Caco-2 (cell line): ENCODE measurements around the gene TNFSF15. TPM values are rescaled to one million over a fixed set of nuclear protein-coding genes. Genes with fewer than 3 reads are reported as not detected.

Experiments
- BruUV-seq: library from RNA; stranded (reverse); fragments of 400-500 nt; replicated peaks from 2 replicates; lab custom pipeline; 2021; lab: Mats Ljungman, UMichigan
- CTCF ChIA-PET: fragments of 300-600 bp; sonication (Branson Sonifier 250); formaldehyde crosslinking; loops from one replicate; lab custom pipeline; 2022; ENCODE audit warnings: antibody characterized with exemption; lab: Charles Lee
- POLR2A ChIA-PET: fragments of 300-600 bp; sonication (Branson Sonifier 250); formaldehyde crosslinking; loops from one replicate; lab custom pipeline; 2022; ENCODE audit warnings: antibody characterized with exemption; lab: Charles Lee
- DNase-seq, 2 experiments: peaks; one replicate each; pipeline versions ENCODE4 v3.0.0 to v3.0.0-alpha.2; 2020 to 2022
- H3K27me3 ChIP-seq: replicated peaks from 2 replicates; pipeline ENCODE4 v1.6.0; 2011; ENCODE audit warnings: low read length; ENCODE audit not compliant: control insufficient read depth, insufficient read depth
- H3K36me3 ChIP-seq: 2 replicates; pipeline ENCODE4 v1.5.1; 2011; ENCODE audit warnings: low read length; ENCODE audit not compliant: control insufficient read depth, insufficient read depth
- H3K4me1 ChIP-seq: fragments of 250-450 bp; sonication (Bioruptor Pico); 2 replicates; pipeline ENCODE4 v1.5.1; 2020; ENCODE audit warnings: mild to moderate bottlenecking
- H3K4me3 ChIP-seq: 2 replicates; pipeline ENCODE4 v1.5.1; 2011; ENCODE audit warnings: low read depth, mild to moderate bottlenecking, control low read depth, low read length
- H3K9me3 ChIP-seq: fragments of 250-450 bp; sonication (Bioruptor Pico); 2 replicates; pipeline ENCODE4 v1.5.1; 2020; ENCODE audit warnings: mild to moderate bottlenecking, moderate library complexity
- H3K27ac Mint-ChIP-seq: one replicate; pipeline ENCODE4 v1.8.0; 2022; ENCODE audit warnings: mixed read lengths; ENCODE audit not compliant: unreplicated experiment
- H3K27me3 Mint-ChIP-seq: one replicate; pipeline ENCODE4 v1.8.0; 2022; ENCODE audit warnings: mixed read lengths; ENCODE audit not compliant: insufficient read depth, unreplicated experiment
- H3K36me3 Mint-ChIP-seq: one replicate; pipeline ENCODE4 v1.8.0; 2022; ENCODE audit warnings: mild to moderate bottlenecking, mixed read lengths; ENCODE audit not compliant: insufficient read depth, unreplicated experiment
- H3K4me1 Mint-ChIP-seq: one replicate; pipeline ENCODE4 v1.8.0; 2022; ENCODE audit warnings: low read depth, mixed read lengths; ENCODE audit not compliant: unreplicated experiment
- H3K4me3 Mint-ChIP-seq: one replicate; pipeline ENCODE4 v1.8.0; 2022; ENCODE audit warnings: mild to moderate bottlenecking, moderate library complexity, mixed read lengths; ENCODE audit not compliant: unreplicated experiment
- H3K9me3 Mint-ChIP-seq: one replicate; pipeline ENCODE4 v1.8.0; 2022; ENCODE audit warnings: mixed read lengths; ENCODE audit not compliant: unreplicated experiment
- CTCF ChIP-seq, 2 experiments: fragments of 200-600 bp in 1 of 2; IDR thresholded peaks; 1 replicate in 1 of 2; 2 replicates in 1 of 2; pipeline versions ENCODE4 v1.5.1 to v1.8.0; 2011 to 2022; ENCODE audit warnings: antibody characterized with exemption in 1 of 2, control low read depth in 1 of 2, inconsistent platforms in 1 of 2, low read depth in 1 of 2, low read length in 1 of 2, mild to moderate bottlenecking in 1 of 2, moderate library complexity in 1 of 2; ENCODE audit not compliant: insufficient read depth in 1 of 2, severe bottlenecking in 1 of 2, unreplicated experiment in 1 of 2
- intact Hi-C: fragments of 100-400 bp; cut with micrococcal nuclease; formaldehyde crosslinking; loops from one replicate; pipeline ENCODE4 v1.10.0; 2022; ENCODE audit not compliant: unreplicated experiment
- total RNA-seq: library from RNA; stranded (reverse); gene quantifications from 2 replicates; pipeline ENCODE4 v1.2.3, GENCODE V29; 2022

TNFSF15 gene
- total RNA-seq, 1 experiment from 2014 or later = 0.66 TPM

GRCh38 chr9:114826431-114826830 lies 20.6 kb upstream of the TNFSF15 start:
- no peak for DNase-seq
- H3K27ac Mint-ChIP-seq = no peak overlapping the region
- no peak overlapping the region for H3K4me3 Mint-ChIP-seq
- ChIA-PET POLR2A (no interaction called here), CTCF (no interaction called here)
- no peaks in the 10 kb centered on the region for H3K9me3 Mint-ChIP-seq
- H3K36me3 Mint-ChIP-seq = no peaks in the 10 kb centered on the region
- no peak for TF ChIP-seq CTCF (IDR thresholded peaks at IDR 0.05; ENCODE audit: insufficient read depth in 1 of 2, low read depth in 1 of 2, low read length in 1 of 2, severe bottlenecking in 1 of 2, unreplicated experiment in 1 of 2)
- no peaks in the 10 kb centered on the region for H3K4me1 ChIP-seq
- H3K4me3 ChIP-seq = no peak overlapping the region
- no peaks in the 10 kb centered on the region for H3K36me3 ChIP-seq
- no peaks in the 10 kb centered on the region for H3K27me3 ChIP-seq
- no peaks in the 10 kb centered on the region for H3K9me3 ChIP-seq
- no TSS peak for BruUV-seq
- peaks cover 9% of the 10 kb centered on the region for H3K27me3 Mint-ChIP-seq
- H3K4me1 Mint-ChIP-seq = no peaks in the 10 kb centered on the region
- intact Hi-C loops = no loop called here

GRCh38 chr9:114825126-114825795 lies 19.4 kb upstream of the TNFSF15 start:
- H3K4me3 Mint-ChIP-seq = no peak overlapping the region
- BruUV-seq = no TSS peak

GRCh38 chr9:114824110-114824509 lies 18.3 kb upstream of the TNFSF15 start:
- POLR2A ChIA-PET = no interaction called here

More at GRCh38 chr9:114825126-114825795, 19.4 kb upstream of the TNFSF15 start:
- H3K4me1 Mint-ChIP-seq = no peaks in the 10 kb centered on the region
- no peak for DNase-seq
- H3K9me3 Mint-ChIP-seq = no peaks in the 10 kb centered on the region
- intact Hi-C loops = no loop called here
- Histone ChIP-seq H3K36me3 (no peaks in the 10 kb centered on the region), H3K27me3 (no peaks in the 10 kb centered on the region), H3K4me3 (no peak overlapping the region), H3K9me3 (no peaks in the 10 kb centered on the region), H3K4me1 (no peaks in the 10 kb centered on the region)
- peaks cover 6% of the 10 kb centered on the region for H3K27me3 Mint-ChIP-seq
- H3K27ac Mint-ChIP-seq = no peak overlapping the region
- H3K36me3 Mint-ChIP-seq = no peaks in the 10 kb centered on the region
- TF ChIP-seq CTCF (IDR thresholded peaks at IDR 0.05; ENCODE audit: insufficient read depth in 1 of 2, low read depth in 1 of 2, low read length in 1 of 2, severe bottlenecking in 1 of 2, unreplicated experiment in 1 of 2) = no peak
- ChIA-PET POLR2A (no interaction called here), CTCF (no interaction called here)

More at GRCh38 chr9:114824110-114824509, 18.3 kb upstream of the TNFSF15 start:
- no peaks in the 10 kb centered on the region for H3K27me3 ChIP-seq
- no TSS peak for BruUV-seq
- CTCF ChIA-PET = no interaction called here
- H3K4me3 ChIP-seq = no peak overlapping the region
- no peaks in the 10 kb centered on the region for H3K36me3 Mint-ChIP-seq
- no peak overlapping the region for H3K4me3 Mint-ChIP-seq
- H3K36me3 ChIP-seq = no peaks in the 10 kb centered on the region
- no peak for TF ChIP-seq CTCF (IDR thresholded peaks at IDR 0.05; ENCODE audit: insufficient read depth in 1 of 2, low read depth in 1 of 2, low read length in 1 of 2, severe bottlenecking in 1 of 2, unreplicated experiment in 1 of 2)
- peaks cover 4% of the 10 kb centered on the region for H3K4me1 ChIP-seq
- DNase-seq = no peak
- no peak overlapping the region for H3K27ac Mint-ChIP-seq
- intact Hi-C loops = no loop called here
- no peaks in the 10 kb centered on the region for H3K9me3 ChIP-seq
- H3K4me1 Mint-ChIP-seq = no peaks in the 10 kb centered on the region
- H3K27me3 Mint-ChIP-seq = peaks cover 6% of the 10 kb centered on the region
- H3K9me3 Mint-ChIP-seq = no peaks in the 10 kb centered on the region
